ENCODE results near the gene NCBP1.

- TF ChIP-seq EZH2 (IDR thresholded peaks at IDR 0.05) (no peak), POLR2AphosphoS5 (IDR thresholded peaks at IDR 0.05; ENCODE audit: borderline replicate concordance, low read depth, low read length) (no peak), FOXP2 (optimal IDR thresholded peaks at IDR 0.05; ENCODE audit: control extremely low read depth, extremely low read length, insufficient read depth) (no peak)
Observed at GRCh38 chr9:97615439-97616072, 18.1 kb upstream of the NCBP1 start.
